Measurements from ENCODE around the gene USP11. TPM values are rescaled to one million over a fixed set of nuclear protein-coding genes. Genes with fewer than 3 reads are reported as not detected.
A peak's percentile ranks its signal among the peaks of the same experiment; 100 is the strongest.
"Not testable (repeated sequence)": the region's sequence is repeated elsewhere in the genome, so short reads cannot be mapped to it uniquely, and the experiment has no call there.

USP11 gene
- total RNA-seq, 1 donor from 2014 or later = 189 TPM

DNA sequence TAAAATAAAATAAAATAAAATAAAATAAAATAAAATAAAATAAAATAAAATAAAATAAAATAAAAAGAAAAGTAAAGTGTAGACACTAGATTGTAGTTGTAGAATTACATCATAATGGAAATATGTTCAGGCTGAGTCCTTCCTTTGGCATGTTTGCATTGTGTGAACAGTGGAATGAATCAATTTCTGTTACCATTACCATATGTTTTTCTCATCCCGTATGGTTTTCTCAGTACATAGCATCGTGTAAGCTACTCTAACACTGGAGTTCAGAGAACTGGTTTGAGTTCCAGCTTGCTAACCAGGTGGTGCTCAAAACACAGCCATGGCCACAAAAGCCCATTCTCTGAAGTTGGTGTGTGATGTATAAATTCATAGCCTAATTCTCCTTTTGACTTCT lies 45.9 kb downstream of the USP11 start:
- DNase-seq (ENCODE audit: extremely low spot score, unreplicated experiment) = no peak
- Mint-ChIP-seq H3K27me3 (no peaks in the 10 kb centered on the region), H3K9me3 (no peaks in the 10 kb centered on the region), H3K4me3 (no peak overlapping the region), H3K4me1 (ENCODE audit: unreplicated experiment) (peaks cover 5% of the 10 kb centered on the region), H3K27ac (no peak overlapping the region), H3K36me3 (no peaks in the 10 kb centered on the region)
- TF ChIP-seq, protein P1, sequence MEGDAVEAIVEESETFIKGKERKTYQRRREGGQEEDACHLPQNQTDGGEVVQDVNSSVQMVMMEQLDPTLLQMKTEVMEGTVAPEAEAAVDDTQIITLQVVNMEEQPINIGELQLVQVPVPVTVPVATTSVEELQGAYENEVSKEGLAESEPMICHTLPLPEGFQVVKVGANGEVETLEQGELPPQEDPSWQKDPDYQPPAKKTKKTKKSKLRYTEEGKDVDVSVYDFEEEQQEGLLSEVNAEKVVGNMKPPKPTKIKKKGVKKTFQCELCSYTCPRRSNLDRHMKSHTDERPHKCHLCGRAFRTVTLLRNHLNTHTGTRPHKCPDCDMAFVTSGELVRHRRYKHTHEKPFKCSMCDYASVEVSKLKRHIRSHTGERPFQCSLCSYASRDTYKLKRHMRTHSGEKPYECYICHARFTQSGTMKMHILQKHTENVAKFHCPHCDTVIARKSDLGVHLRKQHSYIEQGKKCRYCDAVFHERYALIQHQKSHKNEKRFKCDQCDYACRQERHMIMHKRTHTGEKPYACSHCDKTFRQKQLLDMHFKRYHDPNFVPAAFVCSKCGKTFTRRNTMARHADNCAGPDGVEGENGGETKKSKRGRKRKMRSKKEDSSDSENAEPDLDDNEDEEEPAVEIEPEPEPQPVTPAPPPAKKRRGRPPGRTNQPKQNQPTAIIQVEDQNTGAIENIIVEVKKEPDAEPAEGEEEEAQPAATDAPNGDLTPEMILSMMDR (conservative IDR thresholded peaks at IDR 0.05) = no peak

DNA sequence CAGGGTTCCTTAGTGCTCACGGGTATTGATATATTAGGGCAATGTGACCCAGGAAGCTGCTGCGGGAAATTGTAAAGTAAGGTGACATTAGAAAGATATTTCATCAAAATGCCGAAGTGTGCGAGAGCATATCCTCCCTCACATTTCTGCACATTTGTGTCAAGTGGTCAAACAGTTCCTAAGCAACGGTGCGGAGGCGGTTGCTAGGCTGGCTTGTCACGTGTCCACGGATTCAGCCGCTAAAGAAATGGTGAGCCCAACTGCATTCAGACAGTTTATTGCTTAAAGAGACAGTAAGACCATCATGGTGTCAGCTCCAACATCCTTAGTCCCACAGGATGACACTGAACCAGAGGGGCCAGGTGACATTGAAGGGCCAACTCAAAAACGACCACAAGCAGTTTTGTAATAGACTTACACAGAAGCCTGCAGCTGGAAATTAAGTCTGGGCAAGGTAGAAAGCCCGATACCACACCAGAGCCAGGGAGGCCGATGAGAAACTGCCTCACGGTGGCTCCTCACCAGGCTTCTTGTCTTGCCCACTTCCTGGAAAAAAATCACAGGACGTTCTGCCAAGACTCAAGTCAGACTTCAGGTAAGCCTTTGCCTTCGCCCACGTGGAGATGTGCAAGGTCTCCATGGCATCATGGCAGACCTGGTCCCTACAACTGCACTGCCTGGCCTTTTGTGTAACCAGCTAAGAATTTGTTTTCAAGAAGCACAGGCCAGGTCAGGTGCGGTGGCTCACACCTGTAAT lies 50.4 kb downstream of the USP11 start:
- TF ChIP-seq, protein P1 (conservative IDR thresholded peaks at IDR 0.05) = no peak

DNA sequence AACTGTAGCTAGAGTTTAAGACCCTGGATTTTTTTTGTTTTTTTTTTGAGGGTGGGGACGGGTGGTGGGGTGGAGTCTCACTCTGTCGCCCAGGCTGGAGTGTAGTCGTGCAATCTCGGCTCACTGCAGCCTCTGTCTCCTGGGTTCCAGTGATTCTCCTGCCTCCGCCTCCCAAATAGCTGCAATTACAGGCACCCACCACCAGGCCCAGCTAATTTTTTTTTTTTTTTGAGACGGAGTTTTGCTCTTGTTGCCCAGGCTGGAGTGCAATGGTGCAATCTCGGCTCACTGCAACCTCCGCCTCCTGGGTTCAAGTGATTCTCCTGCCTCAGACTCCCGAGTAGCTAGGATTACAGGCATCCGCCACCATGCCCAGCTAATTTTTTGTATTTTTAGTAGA lies 51.8 kb downstream of the USP11 start:
- H3K36me3 Mint-ChIP-seq; H3K4me3 Mint-ChIP-seq; H3K9me3 Mint-ChIP-seq; H3K27me3 Mint-ChIP-seq; H3K27ac Mint-ChIP-seq; DNase-seq (ENCODE audit: extremely low spot score, unreplicated experiment): not testable (repeated sequence)
- TF ChIP-seq, protein P1 (conservative IDR thresholded peaks at IDR 0.05) = peak; percentile 58
- H3K4me1 Mint-ChIP-seq (ENCODE audit: unreplicated experiment) = peaks cover 10% of the 10 kb centered on the region

More for the DNA sequence above, 50.4 kb downstream of the USP11 start:
- Mint-ChIP-seq H3K27ac (peak overlapping the region; percentile 41), H3K9me3 (no peaks in the 10 kb centered on the region), H3K36me3 (no peaks in the 10 kb centered on the region), H3K4me3 (no peak overlapping the region), H3K4me1 (ENCODE audit: unreplicated experiment) (peaks cover 10% of the 10 kb centered on the region), H3K27me3 (no peaks in the 10 kb centered on the region)
- no peak for DNase-seq (ENCODE audit: extremely low spot score, unreplicated experiment)

DNA sequence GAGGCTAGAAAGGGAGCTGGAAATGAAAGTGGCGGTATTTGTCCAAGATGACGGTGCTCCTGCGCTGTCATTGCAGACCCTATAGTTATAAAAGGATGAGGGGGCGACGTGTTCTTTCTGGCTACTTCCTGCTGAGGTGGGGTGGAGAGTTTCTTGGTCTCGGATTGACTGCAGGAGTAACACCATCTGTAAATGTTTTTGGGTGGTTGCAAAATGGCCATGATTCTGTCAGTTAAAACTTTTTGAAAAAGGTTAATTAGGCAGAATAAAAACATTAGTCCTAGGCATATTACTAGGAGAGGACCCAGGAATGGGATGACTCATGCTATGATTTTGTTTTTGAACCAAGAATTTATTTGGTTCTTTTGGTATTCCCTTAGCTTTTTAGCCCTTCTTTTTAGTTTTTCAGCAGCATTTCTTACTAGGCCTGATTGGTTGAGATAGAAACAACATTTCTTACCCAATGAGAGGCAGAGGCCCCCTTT lies 53.1 kb downstream of the USP11 start:
- DNase-seq (ENCODE audit: extremely low spot score, unreplicated experiment) = no peak
- Mint-ChIP-seq H3K36me3 (no peaks in the 10 kb centered on the region), H3K9me3 (no peaks in the 10 kb centered on the region), H3K27me3 (no peaks in the 10 kb centered on the region), H3K27ac (peak overlapping the region; percentile 52), H3K4me1 (ENCODE audit: unreplicated experiment) (peaks cover 10% of the 10 kb centered on the region), H3K4me3 (no peak overlapping the region)
- TF ChIP-seq, protein P1 (conservative IDR thresholded peaks at IDR 0.05) = no peak

DNA sequence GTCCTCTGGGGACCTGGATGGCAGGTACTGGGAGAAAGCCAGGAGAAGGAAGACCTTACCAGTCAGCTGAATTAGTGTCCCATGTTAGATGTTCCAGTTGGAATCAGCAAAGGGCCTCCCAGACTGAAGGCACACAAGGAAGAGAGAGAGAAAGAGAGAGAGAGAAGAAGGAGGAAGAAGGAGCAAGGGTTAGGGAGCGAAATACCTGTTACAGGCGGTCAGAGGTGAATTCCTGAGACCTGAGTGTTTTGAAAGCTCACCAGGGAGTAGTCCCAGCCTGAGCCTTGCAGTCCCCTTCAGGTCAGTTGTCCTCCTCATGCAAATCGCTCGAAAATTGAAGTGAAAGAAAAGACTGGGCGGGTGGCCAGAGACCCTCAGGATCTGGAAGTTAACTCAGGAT lies 60.3 kb downstream of the USP11 start:
- TF ChIP-seq, protein P1 (conservative IDR thresholded peaks at IDR 0.05) = no peak
- Mint-ChIP-seq H3K4me1 (ENCODE audit: unreplicated experiment) (peaks cover 7% of the 10 kb centered on the region), H3K4me3 (no peak overlapping the region), H3K27me3 (no peaks in the 10 kb centered on the region), H3K9me3 (peaks cover 7% of the 10 kb centered on the region), H3K36me3 (no peaks in the 10 kb centered on the region), H3K27ac (no peak overlapping the region)
- DNase-seq (ENCODE audit: extremely low spot score, unreplicated experiment) = no peak
